ENCODE results near the gene VWA8. TPM values are rescaled to one million over a fixed set of nuclear protein-coding genes. Genes with fewer than 3 reads are reported as not detected.
"Not testable (repeated sequence)": the region's sequence is repeated elsewhere in the genome, so short reads cannot be mapped to it uniquely, and the experiment has no call there.

VWA8 gene
- total RNA-seq, 1 donor from 2014 or later: 21.4 TPM

DNA sequence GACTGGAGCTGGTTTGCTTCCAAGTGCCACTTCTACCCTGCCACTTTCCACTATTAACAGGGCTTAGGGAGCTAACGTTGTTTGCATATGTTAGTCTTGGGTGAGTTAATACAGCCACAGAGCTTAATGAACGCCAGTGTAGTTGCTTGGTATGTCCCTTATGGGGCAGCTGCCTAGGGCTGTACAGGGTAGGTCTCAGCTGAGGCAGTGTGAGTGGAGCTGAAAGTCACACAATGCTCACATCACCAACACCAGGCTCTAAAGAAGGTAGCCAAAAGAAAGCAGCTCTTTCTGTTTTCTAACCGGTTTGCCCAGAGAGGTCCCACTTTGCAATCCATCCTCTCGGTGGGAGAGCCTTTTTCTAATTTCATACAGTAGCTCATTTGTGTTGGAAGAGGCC, 317.4 kb downstream of the VWA8 start:
- intact Hi-C loops (cut with DNase I): loop anchor here (10.0 kb wide), 1 partner anchor 189 kb away; the partner anchor contains the start of gene RGCC
- ATAC-seq (no peak), DNase-seq (ENCODE audit: low spot score) (no peak)

DNA sequence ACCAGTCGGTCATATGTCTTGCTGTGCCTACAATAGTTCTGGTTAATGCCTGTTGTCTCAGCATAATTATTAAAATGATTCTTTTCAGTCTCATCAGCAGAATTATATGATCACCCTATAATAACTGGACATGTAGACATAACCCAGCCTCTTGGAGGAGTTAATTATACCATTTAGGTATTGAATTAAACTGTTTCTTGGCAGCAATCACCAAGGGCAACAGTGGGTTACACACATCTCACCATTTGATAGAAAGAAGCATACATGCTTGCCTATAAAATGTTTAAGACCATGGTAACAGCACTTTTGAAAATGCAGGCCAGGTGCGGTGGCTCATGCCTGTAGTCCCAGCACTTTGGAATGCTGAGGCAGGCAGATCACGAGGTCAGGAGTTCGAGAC, 318.9 kb downstream of the VWA8 start:
- intact Hi-C loops (cut with DNase I): loop anchor here (10.0 kb wide), 1 partner anchor 187 kb away; the partner anchor contains the start of gene RGCC
- DNase-seq (ENCODE audit: low spot score): no peak
- no peak for ATAC-seq

DNA sequence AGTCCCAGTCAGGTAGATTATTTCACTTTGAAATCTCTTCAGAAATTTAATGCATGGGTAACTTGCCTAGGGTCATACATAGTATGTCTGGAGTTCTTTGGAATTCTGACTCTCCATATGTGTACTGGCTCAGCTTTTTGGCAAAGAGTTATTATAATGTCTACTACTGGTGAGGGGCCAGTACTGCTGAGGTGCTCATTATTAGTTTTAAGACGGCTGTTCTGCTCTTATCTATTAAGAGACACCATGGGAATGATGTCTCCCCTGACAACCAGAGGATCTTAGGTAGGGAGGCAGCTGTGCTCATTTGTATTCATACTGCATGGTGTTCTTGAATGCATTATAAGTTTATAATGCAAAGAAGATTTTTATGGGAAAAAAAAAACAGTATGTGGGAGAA, 319.5 kb downstream of the VWA8 start:
- ATAC-seq: no peak
- DNase-seq (ENCODE audit: low spot score): no peak
- intact Hi-C loops (cut with DNase I): loop anchor here (10.0 kb wide), 1 partner anchor 187 kb away; the partner anchor contains the start of gene RGCC

DNA sequence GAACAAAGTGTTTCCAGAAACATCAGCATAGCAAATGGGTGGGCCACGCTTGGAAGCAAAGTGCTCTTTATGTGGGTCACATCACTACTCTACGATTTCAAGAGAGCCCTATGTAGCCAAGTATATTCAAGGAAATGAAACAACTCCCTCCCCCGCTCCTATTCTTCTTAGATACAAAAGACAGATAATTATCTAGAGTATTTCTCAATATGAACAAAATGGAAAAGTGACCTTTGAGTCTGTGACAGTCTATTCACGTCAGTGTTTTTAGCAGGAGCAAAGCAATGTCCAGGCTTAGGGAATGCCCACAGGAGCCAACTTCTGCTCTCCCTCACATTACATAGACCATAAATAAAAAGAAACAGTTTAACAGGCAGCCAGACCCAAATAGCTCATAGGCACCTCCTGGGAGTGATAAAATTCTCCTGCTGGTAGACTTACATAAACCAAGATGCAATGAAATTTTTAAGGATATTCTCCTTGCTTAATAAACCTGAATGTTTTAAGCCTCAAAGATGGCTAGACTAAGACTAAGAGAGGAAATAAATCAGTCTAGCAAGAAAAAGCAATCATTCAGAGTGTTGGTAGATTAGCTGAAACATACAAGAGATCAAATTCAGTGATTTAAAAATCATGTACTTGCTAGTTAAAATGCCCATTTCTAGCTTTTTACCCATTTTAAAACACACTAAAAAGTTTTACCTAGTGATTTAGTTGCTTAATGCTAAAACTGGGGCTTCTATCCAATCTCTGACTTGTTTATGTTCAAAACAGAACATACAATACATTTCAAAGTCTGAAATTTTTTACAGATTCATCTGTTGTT, 320.7 kb downstream of the VWA8 start:
- DNase-seq (ENCODE audit: low spot score): no peak
- intact Hi-C loops (cut with DNase I): loop anchor here (10.0 kb wide), 1 partner anchor 185 kb away; the partner anchor contains the start of gene RGCC
- ATAC-seq: peak; percentile 85

DNA sequence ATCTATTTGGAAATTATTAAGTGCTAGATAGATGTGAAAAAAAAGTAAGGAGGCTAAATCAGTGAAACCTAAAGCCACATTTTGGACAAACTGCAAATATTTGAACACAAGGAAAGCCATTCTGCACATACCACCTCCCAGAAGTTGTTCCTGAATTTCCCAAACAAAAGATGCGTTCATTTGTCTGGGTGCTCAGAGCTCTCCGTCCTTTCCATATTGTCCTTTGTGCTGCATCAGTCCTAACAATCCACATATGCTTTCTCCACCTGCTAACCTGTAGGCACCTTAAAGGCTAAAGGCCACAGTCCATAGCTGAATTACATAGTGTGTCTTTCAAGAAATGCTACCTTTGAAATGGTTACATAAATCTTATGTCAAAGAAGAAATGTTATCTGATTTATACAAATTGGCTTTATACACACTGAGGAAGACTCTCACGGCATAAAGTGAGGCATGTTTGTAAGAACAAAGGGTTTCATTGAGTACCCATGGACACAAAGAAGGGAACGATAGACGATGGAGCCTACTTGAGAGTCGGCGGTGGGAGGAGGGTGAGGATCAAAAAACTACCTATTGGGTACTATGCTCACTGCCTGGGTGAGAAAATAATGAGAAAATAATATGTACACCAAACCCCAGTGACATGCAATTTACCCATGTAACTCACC, 321.5 kb downstream of the VWA8 start:
- intact Hi-C loops (cut with DNase I): no loop called here
- ATAC-seq: no peak
- no peak for DNase-seq (ENCODE audit: low spot score)

DNA sequence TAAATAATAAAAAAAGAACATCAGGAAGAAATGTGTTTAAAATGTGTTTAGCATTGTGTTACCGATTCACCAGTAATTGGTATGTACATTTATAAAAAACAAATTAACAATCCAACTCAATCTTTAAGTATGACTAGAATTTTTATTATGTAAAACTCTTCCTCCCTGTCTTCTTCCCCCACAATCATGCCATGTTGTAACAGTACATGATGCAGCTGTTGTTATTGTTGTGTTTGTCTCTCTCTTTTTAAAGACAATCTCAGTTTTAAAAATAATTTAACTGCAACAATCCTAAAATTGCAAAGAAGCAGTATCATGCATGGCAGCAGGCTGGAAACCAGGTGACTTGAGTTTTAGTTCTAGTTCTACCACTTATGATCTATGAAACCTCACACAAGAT, 323.3 kb downstream of the VWA8 start:
- no peak for ATAC-seq
- intact Hi-C loops (cut with DNase I): no loop called here
- no peak for DNase-seq (ENCODE audit: low spot score)

DNA sequence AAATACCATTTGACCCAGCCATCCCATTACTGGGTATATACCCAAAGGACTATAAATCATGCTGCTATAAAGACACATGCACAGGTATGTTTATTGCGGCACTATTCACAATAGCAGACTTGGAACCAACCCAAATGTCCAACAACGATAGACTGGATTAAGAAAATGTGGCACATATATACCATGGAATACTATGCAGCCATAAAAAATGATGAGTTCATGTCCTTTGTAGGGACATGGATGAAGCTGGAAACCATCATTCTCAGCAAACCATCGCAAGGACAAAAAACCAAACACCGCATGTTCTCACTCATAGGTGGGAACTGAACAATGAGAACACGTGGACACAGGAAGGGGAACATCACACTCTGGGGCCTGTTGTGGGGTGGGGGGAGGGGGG, 323.9 kb downstream of the VWA8 start:
- not testable (repeated sequence) for ATAC-seq

DNA sequence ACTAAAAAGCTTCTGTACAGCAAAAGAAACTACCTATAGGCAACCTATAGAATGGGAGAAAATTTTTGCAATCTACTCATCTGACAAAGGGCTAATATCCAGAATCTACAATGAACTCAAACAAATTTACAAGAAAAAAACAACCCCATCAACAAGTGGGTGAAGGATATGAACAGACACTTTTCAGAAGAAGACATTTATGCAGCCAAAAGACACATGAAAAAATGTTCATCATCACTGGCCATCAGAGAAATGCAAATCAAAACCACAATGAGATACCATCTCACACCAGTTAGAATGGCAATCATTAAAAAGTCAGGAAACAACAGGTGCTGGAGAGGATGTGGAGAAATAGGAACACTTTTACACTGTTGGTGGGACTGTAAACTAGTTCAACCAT, 324.3 kb downstream of the VWA8 start:
- ATAC-seq; intact Hi-C loops (cut with DNase I); DNase-seq (ENCODE audit: low spot score): not testable (repeated sequence)

More for the DNA sequence above, 323.9 kb downstream of the VWA8 start:
- intact Hi-C loops (cut with DNase I); DNase-seq (ENCODE audit: low spot score): not testable (repeated sequence)

DNA sequence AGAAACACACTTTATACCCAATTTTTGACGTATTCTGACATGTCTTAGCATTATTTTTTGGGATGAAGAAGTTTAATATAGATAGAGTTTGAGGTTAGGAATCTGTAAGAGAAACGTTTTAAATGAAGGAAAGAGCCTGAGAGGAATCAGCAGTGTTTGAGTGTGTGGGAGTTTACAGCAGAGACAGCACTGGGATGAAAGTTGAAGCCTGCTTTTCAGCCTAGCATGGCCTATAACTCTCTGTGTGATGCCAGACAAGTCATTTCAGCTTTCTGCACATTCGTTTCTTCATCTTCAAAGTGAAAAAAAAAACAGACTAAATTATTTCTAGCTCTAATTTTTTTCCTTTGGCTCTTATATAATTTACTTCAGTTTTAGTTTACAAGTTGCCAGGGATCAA, 326.5 kb downstream of the VWA8 start:
- ATAC-seq: no peak
- intact Hi-C loops (cut with DNase I): no loop called here
- no peak for DNase-seq (ENCODE audit: low spot score)

DNA sequence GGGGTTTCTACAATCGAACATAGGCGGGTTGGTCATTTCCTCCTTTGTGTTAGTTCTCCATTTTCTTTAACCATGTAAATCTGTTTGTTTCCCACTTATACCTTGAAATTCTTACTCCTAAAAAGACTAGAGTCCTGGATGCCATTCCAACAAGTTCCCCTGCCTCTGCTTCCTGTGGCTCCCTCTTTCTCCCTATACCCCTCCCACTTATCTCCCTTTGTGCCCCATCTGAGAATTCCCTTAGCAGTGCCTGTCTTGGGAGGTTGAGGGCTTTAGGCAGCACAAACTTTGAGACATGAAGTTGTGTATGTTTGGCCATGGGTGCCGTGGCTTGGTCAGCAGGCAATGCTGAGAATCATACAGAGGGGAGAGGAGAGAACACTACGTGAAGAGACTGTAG, 327.1 kb downstream of the VWA8 start:
- no peak for DNase-seq (ENCODE audit: low spot score)
- intact Hi-C loops (cut with DNase I): no loop called here
- ATAC-seq: no peak

DNA sequence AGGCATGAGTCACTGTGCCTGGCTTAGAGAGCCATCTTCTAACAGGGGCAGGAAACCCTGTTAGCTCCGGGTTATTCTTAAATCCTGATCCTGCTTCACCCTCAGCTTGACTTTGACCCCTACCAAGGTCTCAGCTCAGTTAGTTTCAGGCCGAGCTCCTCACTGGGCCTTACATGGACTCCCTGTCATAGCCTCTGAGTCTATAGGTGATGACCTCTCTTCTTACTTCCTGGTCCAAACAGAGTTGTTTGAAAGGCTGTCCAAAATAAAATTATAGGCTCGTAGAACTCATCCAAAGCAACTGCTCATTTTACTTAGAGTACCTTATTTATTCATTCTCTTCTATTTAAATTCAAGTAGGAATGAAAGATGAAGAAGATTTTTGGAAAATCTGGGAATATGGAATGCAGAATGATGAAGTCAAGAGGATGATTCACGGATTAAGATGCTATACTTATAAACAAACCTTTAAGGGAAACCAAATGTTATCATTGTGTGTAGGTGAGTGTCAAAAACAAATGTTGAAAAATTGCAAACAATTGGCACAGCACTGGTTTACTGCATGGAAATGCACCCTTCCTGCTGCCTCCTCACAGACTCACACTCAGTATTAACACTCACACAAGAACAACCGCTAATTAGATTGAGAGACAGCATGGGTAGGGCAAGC, 329.5 kb downstream of the VWA8 start:
- DNase-seq (ENCODE audit: low spot score) (no peak), ATAC-seq (no peak)
- intact Hi-C loops (cut with DNase I): no loop called here

DNA sequence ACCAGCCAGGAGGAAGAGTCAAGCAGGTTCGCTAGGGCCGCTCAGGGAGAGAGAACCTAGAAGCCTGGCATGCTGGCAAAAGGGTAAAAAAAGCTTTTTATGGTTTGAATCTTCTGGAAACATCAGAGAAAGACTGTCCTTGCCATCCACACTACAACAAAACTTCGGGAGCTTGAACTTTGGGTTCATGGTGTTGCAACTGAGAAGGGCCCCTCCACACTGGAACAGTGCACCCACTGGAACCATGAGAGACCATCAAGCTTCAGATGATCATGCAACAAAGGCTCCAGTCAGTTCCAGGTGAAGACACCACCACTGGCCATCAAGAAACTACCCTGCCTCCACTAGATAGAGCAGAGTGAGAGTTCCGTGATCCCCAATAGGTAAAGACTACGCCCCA, 333.5 kb downstream of the VWA8 start:
- DNase-seq (ENCODE audit: low spot score) (no peak), ATAC-seq (no peak)
- intact Hi-C loops (cut with DNase I): no loop called here

DNA sequence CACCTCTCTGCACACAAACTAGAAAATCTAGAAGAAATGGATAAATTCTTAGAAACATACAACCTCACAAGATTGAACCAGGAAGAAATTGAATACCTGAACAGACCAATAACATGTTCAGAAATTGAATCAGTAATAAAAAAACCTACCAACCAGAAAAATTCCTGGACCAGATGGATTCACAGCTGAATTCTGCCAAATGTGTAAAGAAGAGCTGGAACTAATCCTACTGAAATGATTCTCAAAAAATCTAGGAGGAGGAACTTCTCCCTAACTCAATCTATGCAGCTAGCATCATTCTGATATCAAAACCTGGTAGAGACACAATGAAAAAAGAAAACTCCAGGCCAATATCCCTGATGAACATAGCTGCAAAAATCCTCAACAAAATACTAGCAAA, 336.9 kb downstream of the VWA8 start:
- intact Hi-C loops (cut with DNase I): no loop called here
- DNase-seq (ENCODE audit: low spot score) (no peak), ATAC-seq (no peak)

DNA sequence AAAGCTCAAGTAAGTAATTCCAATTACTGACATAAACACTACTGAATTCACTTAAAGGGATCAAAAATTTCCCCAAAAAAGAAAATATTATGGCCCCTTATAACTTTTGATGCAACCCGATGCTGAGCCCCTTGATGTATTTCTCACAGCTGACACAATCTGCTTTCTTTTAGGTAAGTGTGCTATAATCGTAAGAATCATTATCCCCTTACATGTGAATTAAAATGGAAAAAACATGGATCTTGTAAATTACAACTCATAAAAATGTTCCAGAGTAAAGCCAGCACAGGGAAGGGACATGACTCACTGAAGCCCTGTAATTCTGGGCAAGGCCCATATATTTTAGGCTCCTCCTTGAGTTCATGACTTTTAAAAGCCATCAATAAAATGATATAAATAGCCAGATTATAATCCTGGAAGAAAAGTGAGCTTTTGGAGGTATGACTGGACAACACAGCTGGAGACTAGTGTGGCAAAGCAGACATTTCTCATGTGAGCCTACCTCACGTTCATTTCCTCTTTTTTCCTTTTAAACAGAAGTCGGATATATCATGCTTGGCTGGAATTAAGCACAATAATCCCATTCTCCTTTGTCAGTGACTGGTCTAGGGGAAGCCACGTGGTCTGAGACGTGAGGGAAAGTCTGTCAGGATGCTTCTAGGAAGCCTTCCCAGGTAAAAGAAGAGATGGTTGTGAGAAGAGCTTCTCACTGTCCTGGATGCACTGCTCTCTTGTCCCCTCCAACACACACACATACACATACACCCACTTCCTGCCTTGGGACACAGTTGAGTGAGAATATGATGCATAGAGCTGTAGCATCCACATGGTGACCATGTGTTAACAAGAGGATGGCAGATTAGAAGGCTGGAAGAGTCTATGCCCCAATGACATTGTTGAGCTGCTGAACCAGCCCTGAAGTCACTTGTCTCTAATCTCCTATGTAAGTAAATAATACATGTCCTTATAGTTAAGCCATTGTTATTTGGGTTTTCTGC, 338.2 kb downstream of the VWA8 start:
- ATAC-seq: peak; percentile 89
- intact Hi-C loops (cut with DNase I): no loop called here
- no peak for DNase-seq (ENCODE audit: low spot score)

DNA sequence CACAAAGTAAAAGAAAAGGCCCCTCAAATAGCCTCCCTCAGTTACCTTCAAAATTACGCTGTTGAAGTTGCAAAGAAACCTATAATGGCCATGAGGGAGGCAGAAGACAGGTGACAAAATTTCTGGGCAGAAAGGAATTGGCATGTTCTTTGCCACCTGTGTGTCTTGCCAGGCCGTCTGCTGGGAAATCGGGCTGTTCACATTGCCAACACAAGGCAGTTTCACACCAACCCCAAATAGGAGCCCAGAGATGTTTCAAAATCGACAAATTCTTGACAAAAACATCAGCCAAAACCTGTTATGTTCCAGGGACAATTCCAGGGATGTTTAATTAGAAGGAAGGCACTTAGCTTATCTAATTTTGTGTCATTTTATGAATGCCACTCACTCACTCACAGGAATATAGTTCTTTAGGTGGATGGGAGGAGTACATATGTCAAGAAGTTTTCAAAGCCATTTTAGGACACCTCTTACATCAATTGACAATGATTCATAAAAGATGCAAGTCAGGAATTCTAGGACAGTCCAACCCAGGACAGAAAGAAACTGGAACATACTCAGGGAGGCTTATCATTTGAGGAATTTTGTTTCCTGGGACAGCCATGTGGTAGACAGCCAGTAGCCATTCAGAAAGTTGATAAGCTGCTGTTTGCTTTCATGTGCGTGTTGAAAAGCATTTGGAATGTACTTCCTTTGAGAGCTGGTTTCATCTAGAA, 339.0 kb downstream of the VWA8 start:
- intact Hi-C loops (cut with DNase I): no loop called here
- ATAC-seq (peak; percentile 79), DNase-seq (ENCODE audit: low spot score) (no peak)

DNA sequence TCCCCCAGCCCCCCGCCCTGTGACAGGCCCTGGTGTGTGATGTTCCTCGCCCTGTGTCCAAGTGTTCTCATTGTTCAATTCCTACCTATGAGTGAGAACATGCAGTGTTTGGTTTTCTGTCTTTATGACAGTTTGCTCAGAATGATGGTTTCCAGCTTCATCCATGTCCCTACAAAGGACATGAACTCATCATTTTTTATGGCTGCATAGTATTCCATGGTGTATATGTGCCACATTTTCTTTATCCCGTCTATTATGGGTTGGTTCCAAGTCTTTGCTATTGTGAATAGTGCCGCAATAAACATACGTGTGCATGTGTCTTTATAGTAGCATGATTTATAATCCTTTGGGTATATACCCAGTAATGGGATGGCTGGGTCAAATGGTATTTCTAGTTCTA, 343.3 kb downstream of the VWA8 start:
- intact Hi-C loops (cut with DNase I); ATAC-seq; DNase-seq (ENCODE audit: low spot score): not testable (repeated sequence)

DNA sequence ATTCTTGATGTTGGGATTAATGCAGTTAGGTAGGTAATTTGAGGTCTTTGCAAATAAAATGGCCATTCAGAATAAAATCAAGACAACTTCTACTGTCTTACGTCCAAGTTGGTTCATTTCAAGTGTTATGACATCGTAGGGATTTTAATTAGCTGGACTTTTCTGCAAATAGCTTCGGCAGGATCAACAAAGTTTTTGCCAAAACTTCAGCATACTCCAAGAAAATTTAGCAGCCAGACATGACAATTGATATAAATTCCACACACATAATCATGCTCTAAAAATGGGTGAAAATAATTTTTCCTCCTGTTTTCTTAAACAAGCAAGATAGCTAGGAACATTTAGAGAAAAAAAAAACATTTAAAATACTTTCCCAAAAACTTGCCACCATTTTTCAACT, 344.8 kb downstream of the VWA8 start:
- intact Hi-C loops (cut with DNase I): no loop called here
- ATAC-seq: no peak

DNA sequence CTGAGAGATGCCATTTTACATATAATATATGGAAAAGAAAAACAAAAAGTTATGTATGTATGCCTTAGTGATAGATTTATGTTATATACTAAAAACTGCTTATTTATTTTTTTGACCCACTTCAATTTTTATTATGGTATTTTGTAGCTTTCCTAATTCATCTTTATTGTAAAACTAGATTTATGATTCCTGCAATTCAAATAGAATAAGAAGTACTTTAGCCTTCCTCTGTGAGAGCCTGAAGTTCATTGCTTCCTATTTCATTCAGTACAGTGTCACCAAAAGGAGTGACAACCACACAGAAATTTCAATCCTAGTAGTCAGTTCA, 345.4 kb downstream of the VWA8 start:
- DNase-seq (ENCODE audit: low spot score) (no peak), ATAC-seq (no peak)
- intact Hi-C loops (cut with DNase I): no loop called here

More for the DNA sequence above, 344.8 kb downstream of the VWA8 start:
- DNase-seq (ENCODE audit: low spot score): no peak
